Hematopoietic multipotent progenitor cell (in vitro differentiated cells): ENCODE data around the gene NEDD9. TPM values are rescaled to one million over a fixed set of nuclear protein-coding genes. Genes with fewer than 3 reads are reported as not detected.

Experiments
- DNase-seq, 3 donors: peaks; one replicate each; pipeline ENCODE4 v3.0.0-alpha.2; 2011 to 2015; ENCODE audit warnings: low read depth in 2 of 3, low spot score in 2 of 3
- total RNA-seq: library from RNA; depleted of rRNA; stranded (reverse); fragments of >200 nt; gene quantifications from one replicate; pipeline ENCODE4 v1.2.3, GENCODE V29; 2012

The NEDD9 gene
- total RNA-seq, 1 donor, result 4.6 TPM

- no peak for DNase-seq
Observed at GRCh38 chr6:11263291-11263775, 30.9 kb upstream of the NEDD9 start.

- DNase-seq, result no peak
Observed at GRCh38 chr6:11262242-11262641, 29.8 kb upstream of the NEDD9 start.

- no peak for DNase-seq
Observed at GRCh38 chr6:11260249-11261038, 28.0 kb upstream of the NEDD9 start.

- peak in 1 of 3 donors; percentile 31 for DNase-seq
Observed at GRCh38 chr6:11258260-11259237, 26.1 kb upstream of the NEDD9 start.

GRCh38 chr6:11255610-11256009 lies 23.1 kb upstream of the NEDD9 start:
- DNase-seq, result no peak

- no peak for DNase-seq
Observed at GRCh38 chr6:11253594-11253993, 21.1 kb upstream of the NEDD9 start.

- no peak for DNase-seq
Observed at GRCh38 chr6:11251553-11252360, 19.3 kb upstream of the NEDD9 start.

- DNase-seq, result no peak
Observed at GRCh38 chr6:11250108-11250507, 17.6 kb upstream of the NEDD9 start.

- no peak for DNase-seq
Observed at GRCh38 chr6:11248974-11249761, 16.7 kb upstream of the NEDD9 start.

GRCh38 chr6:11246722-11247121 lies 14.3 kb upstream of the NEDD9 start:
- DNase-seq, result no peak

GRCh38 chr6:11245381-11246256 lies 13.2 kb upstream of the NEDD9 start:
- DNase-seq, result no peak

- DNase-seq, result no peak
Observed at GRCh38 chr6:11244387-11245126, 12.1 kb upstream of the NEDD9 start.

- no peak for DNase-seq
Observed at GRCh38 chr6:11243861-11244260, 11.4 kb upstream of the NEDD9 start.

GRCh38 chr6:11242711-11243110 lies 10.2 kb upstream of the NEDD9 start:
- no peak for DNase-seq

GRCh38 chr6:11241793-11242201 lies 9.3 kb upstream of the NEDD9 start:
- DNase-seq, result no peak

GRCh38 chr6:11241154-11241792 lies 8.8 kb upstream of the NEDD9 start:
- no peak for DNase-seq

- no peak for DNase-seq
Observed at GRCh38 chr6:11237956-11238355, 5.5 kb upstream of the NEDD9 start.

GRCh38 chr6:11237428-11237827 lies 5.0 kb upstream of the NEDD9 start:
- DNase-seq, result no peak
